GM18517 (cell line): Measurements from ENCODE around the gene CCL8.

Experiments used
- ATAC-seq: cut with Tn5 transposase; IDR thresholded peaks from one replicate; pipeline ENCODE4 v1.9.1; 2021; ENCODE audit warnings: mild to moderate bottlenecking, moderate library complexity; ENCODE audit not compliant: unreplicated experiment

The CCL8 gene

DNA sequence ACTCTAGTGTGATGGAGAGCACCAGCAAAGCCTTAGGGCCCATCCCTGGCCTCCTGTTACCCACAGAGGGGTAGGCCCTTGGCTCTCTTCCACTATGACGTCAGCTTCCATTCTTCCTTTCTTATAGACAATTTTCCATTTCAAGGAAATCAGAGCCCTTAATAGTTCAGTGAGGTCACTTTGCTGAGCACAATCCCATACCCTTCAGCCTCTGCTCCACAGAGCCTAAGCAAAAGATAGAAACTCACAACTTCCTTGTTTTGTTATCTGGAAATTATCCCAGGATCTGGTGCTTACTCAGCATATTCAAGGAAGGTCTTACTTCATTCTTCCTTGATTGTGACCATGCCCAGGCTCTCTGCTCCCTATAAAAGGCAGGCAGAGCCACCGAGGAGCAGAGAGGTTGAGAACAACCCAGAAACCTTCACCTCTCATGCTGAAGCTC lies at the start of gene CCL8:
Gene CCL8, plus strand, starts transcription at position 397 of the 445 bp plus-strand sequence. CDS start 67 bp downstream, outside the sequence.
- no peak for ATAC-seq

DNA sequence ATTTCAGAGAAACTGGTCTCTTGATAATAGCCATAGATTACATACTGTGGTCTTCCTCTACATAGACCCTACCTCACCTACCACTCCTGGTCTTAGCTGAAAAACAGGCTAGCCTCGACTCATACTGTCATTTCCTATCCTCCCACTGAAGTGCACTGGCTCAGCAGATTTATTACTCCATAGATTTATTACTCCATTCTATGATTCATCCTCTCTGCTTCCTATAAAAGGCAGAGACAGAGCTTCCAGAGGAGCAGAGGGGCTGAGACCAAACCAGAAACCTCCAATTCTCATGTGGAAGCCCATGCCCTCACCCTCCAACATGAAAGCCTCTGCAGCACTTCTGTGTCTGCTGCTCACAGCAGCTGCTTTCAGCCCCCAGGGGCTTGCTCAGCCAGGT lies 49.3 kb upstream of the CCL8 start, which contains the start of gene CCL7:
Gene CCL7, plus strand, starts transcription at position 253 of the 400 bp plus-strand sequence. Its CDS starts 70 bp downstream, at position 323.
- ATAC-seq: no peak

DNA sequence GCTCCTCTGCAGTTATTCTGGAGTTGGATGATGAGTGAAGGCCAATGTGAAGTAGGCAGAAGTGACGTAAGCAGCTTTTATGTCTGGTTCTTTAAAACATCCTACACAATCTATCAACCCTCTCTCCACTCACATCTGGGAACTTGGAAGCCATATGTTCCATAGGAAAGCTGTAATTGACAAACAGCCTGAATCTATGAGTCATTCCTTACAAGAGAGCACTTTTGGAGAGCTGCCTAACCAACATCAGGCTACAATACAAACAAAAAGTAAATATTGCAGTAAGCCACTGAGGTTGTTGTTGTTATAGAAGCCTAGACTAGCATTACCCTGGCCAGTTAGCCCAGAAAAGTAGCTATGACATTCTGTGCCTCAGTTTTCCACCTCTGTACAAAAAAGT lies 43.4 kb upstream of the CCL8 start:
- ATAC-seq: no peak

DNA sequence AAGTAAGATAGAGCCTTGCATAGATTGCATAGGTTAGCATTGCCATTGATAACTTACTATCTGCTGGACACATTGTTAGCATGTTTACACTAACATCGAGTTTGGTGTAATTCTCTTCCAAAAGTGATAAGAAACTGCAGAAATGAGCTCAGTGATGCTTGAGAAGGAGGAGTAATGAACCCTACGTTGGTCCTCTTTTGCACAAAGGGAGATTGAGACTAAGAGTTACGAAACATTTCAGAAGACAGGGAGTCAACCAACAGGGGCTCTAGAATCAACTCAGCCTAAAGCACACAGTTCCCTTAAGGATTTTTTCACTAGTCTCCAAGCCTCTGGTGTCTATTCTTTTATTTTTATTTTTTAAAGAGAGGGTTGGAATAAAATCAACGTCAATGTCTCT lies 42.4 kb upstream of the CCL8 start:
- no peak for ATAC-seq

DNA sequence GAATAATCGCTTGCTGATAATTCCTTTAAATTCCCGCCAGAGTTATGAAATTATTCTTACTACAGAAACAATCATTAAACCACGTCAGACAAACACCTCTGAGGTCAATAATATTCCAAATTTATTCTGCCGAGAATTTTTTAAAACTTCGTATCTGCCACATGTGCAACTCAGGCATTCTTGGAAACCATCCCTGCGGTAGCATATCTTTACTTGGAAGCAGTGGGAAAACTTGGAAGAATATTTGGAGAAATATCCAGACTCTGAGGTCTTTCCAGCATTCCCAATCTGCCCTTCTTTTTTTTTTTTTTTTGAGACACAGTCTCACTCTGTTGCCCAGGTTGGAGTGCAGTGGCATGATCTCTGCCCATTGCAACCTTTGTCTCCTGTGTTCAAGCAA lies 35.7 kb upstream of the CCL8 start:
- no peak for ATAC-seq

DNA sequence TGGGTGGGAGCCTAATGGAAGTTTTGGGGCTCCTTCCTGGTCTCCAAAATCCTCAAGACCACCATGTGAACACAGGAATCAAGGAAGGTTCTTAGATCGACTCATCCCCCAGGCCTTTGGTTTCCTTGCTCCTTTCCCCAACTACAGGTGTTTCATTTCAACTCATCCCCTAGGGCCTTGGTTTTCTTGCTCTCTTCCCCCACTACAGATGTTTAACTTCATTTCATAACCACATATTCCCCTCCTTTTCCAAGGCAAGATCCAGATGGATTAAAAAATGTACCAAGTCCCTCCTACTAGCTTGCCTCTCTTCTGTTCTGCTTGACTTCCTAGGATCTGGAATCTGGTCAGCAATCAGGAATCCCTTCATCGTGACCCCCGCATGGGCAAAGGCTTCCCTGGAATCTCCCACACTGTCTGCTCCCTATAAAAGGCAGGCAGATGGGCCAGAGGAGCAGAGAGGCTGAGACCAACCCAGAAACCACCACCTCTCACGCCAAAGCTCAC lies 33.9 kb upstream of the CCL8 start, which contains the start of gene CCL11:
Gene CCL11, plus strand, starts transcription at position 457 of the 507 bp plus-strand sequence. CDS start 67 bp downstream, outside the sequence.
- ATAC-seq: no peak

DNA sequence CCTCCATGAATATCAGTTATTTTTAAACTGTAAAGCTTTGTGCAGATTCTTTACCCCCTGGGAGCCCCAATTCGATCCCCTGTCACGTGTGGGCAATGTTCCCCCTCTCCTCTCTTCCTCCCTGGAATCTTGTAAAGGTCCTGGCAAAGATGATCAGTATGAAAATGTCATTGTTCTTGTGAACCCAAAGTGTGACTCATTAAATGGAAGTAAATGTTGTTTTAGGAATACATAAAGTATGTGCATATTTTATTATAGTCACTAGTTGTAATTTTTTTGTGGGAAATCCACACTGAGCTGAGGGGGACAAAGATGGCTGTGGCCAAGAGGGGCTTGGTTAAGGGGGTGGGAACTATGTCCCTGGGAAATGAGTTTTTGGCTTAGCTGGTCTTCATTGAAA lies 31.4 kb upstream of the CCL8 start:
- no peak for ATAC-seq

DNA sequence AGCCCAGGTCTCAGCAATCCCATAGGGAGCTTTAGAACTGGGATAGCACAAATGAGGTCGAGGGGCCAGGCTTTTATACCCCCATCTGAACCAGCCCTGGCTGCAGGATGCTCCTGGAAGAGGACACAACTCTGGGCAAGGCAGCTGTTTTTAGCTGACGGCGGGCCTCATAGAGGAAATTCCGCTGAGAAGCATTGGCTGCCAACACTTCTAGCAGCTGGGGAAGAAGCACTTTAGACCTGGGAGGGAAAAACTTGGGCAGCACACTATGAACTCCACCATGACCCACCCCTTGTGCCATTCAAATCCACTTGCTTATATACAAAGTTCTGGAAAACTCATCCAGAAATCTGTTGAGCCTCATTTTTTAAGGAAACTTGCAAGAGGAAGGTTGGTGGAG lies 28.6 kb upstream of the CCL8 start:
- no peak for ATAC-seq

DNA sequence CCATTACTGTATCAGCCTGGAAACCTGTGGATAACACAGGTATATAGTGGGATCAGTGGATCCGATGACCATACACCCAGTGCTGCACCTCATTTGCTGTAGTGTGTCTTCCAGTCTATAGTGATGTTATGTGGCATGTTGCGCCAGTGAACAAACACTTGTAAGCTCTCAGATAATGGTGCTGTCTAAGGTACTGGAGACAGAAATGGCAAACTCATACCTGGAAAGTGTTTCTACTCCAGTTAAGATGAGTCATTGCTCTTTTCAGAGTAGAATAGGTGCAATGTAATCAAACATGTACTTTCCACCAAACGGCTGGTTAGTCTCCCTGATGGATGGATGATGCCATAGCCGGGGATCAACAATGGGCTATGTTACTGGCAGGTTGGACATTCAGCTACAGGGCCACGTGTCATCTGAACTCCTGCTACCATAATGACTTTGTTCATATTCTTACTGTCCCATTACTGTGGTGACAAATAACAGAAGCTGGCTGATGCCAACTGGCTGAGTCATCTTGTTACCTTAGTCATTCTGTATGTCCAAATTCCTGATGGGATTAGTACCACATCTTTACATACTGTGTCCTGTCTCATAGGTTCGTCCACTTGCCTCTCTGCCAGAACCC lies 27.4 kb upstream of the CCL8 start:
- no peak for ATAC-seq

DNA sequence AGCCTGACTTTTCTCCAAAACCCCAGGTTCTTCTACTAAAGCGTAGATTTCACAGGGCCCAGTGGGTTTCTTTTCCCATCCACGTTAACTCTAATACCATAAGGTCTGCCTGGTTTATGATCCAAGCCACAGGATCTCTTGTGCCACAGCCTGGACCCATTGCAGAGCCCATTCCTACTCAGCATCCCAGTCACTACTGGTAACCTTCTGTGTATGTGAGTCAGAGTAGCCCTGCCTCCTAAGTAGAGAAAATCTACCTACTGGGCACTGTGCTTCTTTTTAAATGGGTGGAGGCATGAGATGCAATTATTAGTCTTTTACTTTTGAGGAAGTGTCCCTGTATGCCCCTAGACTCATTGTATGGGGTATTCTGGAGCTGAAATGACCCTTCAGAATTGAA lies 20.2 kb upstream of the CCL8 start:
- ATAC-seq: no peak

DNA sequence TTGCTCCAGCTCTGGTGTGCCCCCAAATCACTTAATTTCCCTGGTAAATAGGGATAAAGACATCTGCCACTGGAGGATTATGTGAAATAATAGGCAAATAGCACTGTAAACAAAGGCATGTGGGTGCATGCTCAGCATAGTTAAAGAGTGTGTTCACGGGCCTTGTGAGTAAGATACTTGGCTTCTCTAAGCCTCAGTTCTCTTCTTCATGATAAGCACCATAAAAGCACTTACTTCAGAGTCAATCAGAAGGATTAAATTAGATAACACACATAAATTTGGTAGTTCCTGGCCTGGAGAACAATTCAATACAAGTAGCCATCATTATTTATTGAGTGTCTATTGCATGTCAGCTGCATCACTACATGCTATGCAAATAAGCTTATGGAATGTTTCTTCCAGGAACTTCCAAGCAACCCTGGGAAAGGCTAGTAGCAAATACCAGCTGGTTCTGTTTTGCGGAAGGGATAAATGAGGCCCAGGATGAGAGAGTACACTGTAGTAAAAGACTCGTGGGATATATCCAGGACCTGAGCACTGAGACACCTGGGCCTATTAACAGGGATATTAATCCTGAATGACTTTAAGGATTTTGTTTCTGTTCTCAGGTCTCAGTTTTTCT lies 19.2 kb upstream of the CCL8 start:
- no peak for ATAC-seq

DNA sequence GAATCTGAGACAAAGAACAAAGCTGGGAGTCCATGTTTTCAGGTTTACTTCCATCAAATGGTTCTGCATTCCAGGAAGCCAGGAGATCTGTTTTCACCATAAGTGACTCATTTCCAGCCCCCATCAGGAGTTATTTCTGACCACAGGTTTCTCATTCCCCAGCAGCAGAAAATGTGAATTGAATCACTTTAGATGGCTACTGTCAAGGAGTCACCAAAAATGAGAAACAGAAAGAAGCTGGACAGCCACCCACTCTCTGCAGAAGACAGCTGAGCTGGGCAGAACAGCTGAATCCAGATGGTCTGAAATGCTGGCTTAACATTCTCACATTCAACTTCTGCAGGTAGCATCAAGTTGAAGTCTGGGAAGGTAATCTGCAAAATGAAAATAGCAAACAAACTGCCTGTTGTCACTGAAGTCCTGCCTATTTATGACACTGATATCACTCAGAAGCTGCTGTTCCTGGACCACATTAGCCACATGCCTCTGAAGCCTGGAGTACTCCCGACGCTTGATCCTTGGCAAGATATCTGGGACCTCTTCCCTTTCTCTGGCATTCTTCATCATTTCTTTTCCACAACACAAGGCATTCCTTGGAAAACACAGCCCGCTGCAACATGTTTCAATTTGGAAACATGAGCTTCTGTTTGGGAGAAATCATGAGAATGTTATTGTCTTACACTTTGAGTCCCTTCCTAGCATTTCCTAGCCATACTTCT lies 18.4 kb upstream of the CCL8 start:
- ATAC-seq: no peak

DNA sequence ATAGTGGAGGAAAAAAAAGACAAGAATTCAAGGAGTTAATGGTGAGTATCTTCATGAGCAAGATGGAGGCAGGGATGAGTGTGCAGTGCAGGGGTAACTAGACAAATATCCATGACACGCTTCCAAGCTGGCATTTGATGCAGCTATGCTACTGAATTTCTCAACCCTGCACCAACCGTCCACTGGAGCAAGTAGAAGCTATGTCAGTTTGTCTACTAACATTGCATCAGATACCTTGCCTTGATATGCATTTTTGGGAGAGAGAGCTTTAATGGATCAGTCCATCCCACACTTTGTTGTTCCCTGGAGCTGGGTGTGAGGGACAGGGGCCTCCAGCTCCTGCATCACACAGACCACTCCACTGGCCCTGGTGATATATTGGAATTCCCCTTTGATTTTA lies 17.2 kb upstream of the CCL8 start:
- no peak for ATAC-seq

DNA sequence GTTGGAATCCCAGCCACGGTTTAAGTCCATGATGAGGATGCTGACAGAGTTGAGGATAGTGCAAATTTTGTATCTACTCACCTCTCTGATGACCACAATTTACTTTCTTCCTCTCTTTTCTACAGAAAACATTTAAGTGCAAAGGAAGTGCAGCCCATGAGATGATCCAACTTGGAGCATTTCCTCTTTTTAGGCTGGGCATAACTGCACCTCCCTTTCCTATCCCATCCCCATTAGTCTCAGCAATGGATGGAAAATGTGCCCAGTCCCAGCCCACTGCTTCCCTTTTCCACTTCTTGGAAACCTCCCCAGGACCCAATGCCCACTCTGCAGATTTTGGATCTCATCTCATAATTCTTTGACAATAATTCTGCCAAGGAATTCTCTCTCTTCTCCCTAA lies 16.6 kb upstream of the CCL8 start:
- no peak for ATAC-seq

DNA sequence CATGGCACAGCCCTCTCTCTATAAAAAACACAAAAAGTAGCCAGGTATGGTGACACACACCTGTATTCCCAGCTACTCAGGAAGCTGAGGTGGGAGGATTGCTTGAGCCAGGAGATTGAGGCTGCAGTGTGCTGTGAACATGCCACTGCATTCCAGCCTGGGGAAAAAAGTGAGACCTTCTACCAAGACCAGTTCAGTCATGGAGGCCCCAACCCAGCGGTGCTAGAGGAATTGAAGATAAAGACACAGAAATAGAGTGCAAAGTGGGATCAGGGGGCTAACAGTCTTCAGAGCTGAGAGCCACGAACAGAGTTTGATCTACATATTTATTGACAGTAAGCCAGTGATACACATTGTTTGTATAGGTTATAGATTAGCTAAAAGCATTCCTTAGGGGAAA lies 15.6 kb upstream of the CCL8 start:
- no peak for ATAC-seq

DNA sequence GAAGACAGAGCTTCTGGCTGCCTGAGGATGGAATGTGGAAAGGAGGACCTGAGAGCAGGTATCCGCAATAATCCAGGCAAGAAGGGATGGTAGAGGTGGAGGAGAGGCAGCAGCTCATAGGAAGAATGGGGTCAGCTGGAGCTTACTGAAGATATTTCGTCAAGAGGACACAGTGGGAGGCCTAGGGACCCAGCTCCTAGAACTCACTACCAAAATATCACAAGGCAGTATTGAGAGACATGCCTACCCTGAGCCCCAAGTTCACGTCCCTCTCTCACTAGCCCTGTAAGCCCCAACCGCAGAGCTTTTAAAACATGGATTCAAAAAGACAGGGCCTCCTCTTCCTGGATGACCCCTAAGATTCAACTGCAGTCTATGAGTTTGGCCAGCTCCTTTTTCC lies 14.2 kb upstream of the CCL8 start:
- no peak for ATAC-seq

DNA sequence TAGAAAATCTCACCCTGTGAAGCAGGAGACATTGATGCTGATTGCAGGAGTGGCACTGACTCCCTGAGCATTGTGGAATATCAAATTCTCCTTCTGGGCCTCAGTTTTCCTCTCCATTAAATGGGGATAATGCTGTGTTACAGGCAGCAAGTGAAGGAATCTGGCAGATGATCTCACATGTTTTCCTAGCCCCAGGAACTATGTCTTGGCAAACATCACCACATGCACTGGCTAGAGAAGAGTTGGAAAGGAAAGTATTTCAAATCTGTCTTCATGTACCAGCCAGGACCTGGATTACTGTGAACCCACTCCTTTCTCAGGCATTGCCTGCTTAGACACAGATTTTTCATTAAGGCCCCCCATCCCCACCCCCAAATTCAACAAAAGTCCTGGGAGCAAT lies 13.6 kb upstream of the CCL8 start:
- ATAC-seq: no peak

DNA sequence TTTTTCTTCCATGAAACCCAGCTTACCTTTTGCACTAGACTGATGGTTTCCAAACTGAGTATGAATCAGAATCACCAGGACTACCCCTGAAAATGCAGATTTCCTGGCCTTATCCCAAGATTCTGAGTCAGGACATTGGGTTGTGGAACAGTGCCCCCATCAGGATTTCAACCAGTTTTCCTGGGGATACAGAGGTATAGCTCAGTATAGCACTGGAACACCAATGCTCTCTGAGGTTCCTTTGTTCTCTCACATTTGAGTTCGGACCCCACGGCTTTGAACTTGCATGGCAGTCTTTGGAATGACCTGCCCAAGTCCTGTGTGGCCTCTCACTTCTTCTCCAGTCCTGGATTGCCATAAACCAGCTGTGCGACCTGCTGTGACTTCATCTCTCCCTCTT lies 12.8 kb upstream of the CCL8 start:
- ATAC-seq: no peak

DNA sequence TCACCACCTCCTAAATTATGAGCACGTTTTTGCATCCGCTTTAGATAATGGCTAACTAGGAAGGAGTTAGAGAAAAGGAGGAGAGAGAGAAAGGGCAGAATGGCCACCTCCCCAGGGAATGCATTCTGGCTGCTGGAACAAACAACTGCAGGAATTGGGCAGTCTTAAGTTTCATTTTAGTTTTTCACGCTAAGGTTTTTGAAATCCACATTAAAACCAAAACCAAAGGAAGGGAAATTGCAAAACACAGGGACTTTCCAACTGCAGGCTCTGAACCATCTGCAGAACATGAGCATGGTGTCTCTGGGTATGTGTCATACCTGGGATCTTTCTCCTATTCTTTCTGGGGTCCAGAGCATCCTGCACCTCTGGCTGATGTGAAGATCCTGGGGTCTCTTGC lies 12.1 kb upstream of the CCL8 start:
- ATAC-seq: no peak

DNA sequence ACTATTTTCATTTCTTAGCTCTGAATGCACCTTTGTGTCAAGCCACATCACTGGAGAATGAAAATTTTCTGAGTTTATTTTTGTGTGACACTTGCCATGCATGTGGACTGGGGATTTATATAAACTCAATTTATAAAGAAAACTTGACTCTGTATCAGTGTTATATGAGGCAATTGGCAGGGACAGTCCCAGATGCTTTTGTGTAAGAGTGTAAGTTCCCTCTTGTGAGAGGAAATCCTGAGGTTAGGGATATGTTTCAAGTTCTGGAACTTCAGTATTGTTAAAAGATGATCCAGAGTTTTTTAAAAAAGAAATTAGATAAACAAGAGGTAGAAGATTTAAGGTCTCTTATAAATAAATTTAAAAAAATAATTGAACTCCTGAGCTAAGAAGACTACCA lies 10.9 kb upstream of the CCL8 start:
- ATAC-seq: no peak

DNA sequence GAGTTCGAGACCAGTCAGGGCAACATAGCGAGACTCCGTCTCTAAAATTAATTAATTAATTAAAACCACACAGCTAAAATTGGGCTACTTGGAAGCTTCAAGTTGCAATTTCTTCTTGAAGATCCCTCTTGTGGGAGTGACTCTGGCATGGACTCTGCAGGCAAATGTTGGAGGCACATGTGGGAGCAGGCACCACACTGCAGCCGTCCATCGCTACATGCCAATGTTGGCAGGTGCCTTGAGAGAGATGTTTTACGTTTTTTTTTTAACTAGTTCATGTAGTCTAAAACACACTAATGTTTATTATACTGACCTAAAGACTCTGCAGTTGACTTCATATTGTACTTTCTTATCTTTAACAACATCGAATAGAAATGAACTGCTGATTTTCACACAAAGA lies 7.9 kb upstream of the CCL8 start:
- ATAC-seq: no peak

DNA sequence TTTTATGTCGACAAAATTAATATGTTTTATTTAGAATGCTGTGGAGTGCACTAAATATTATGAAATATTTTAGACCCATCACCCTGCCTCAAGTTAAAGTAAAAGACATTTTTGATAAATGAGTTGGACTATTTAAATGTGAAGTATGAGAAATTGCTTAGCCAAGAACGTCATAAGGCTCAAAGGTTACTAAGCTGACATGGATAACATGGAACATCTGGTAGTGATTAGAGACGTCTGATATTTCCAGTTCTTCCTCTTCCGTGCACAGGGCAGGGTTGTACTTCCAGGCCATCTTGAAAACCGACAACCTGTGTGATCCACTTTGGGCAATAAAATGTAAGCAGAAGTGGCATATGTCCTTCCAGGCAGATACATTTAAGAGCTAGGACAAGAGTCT lies 7.2 kb upstream of the CCL8 start:
- no peak for ATAC-seq
